ENCODE measurements around the gene ETV2. TPM values are rescaled to one million over a fixed set of nuclear protein-coding genes. Genes with fewer than 3 reads are reported as not detected.

The ETV2 gene
- total RNA-seq, 2 donors from 2014 or later: 1.2 to 1.3 TPM

DNA sequence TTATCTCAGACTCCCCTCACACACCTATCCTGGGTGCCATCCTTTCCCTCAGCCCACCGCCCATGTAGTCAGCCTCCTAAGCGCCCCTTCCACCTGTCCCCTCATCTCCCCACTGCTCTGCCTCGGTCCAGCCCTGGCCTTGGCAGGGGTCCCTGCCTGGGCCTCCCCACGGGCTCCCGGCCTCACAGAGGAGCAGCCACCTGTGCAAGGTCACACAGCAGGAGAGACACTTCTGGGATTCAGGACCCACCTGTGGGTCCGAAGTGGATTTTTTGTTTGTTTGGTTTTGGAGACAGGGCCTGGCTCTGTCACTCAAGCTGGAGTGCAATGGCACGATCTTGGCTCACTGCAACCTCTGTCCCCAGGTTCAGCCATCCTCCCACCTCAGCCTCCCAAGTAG lies 24.1 kb downstream of the ETV2 start:
- no peak for DNase-seq
- Mint-ChIP-seq H3K36me3 (ENCODE audit: low read depth) (peaks cover 42% of the 10 kb centered on the region), H3K27me3 (ENCODE audit: insufficient read depth) (peaks cover 21% of the 10 kb centered on the region), H3K4me1 (no peaks in the 10 kb centered on the region), H3K9me3 (no peaks in the 10 kb centered on the region), H3K4me3 (no peak overlapping the region), H3K27ac (no peak overlapping the region)
- Histone ChIP-seq H3K27ac (ENCODE audit: low read depth, low read length) (no peak overlapping the region), H3K4me3 (ENCODE audit: low read length) (no peak overlapping the region), H3K9me3 (ENCODE audit: control insufficient read depth, low read length) (no peaks in the 10 kb centered on the region), H3K9ac (ENCODE audit: extremely low read depth, low read length, poor library complexity, severe bottlenecking) (no peak overlapping the region), H3K27me3 (ENCODE audit: control insufficient read depth, insufficient read depth, low read length, poor library complexity, severe bottlenecking) (peaks cover 12% of the 10 kb centered on the region), H3K4me1 (ENCODE audit: control insufficient read depth, insufficient read depth, low read length) (no peaks in the 10 kb centered on the region), H3K36me3 (ENCODE audit: control insufficient read depth, insufficient read depth, low read length) (no peaks in the 10 kb centered on the region)
- TF ChIP-seq, protein P1, sequence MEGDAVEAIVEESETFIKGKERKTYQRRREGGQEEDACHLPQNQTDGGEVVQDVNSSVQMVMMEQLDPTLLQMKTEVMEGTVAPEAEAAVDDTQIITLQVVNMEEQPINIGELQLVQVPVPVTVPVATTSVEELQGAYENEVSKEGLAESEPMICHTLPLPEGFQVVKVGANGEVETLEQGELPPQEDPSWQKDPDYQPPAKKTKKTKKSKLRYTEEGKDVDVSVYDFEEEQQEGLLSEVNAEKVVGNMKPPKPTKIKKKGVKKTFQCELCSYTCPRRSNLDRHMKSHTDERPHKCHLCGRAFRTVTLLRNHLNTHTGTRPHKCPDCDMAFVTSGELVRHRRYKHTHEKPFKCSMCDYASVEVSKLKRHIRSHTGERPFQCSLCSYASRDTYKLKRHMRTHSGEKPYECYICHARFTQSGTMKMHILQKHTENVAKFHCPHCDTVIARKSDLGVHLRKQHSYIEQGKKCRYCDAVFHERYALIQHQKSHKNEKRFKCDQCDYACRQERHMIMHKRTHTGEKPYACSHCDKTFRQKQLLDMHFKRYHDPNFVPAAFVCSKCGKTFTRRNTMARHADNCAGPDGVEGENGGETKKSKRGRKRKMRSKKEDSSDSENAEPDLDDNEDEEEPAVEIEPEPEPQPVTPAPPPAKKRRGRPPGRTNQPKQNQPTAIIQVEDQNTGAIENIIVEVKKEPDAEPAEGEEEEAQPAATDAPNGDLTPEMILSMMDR (conservative IDR thresholded peaks at IDR 0.05): no peak
- WGBS, 2 experiments (ENCODE audit: insufficient coverage in 1 of 2, insufficient read length in 1 of 2): 78 to 87% methylated on average over 4 to 7 of the region's 7 CpGs

DNA sequence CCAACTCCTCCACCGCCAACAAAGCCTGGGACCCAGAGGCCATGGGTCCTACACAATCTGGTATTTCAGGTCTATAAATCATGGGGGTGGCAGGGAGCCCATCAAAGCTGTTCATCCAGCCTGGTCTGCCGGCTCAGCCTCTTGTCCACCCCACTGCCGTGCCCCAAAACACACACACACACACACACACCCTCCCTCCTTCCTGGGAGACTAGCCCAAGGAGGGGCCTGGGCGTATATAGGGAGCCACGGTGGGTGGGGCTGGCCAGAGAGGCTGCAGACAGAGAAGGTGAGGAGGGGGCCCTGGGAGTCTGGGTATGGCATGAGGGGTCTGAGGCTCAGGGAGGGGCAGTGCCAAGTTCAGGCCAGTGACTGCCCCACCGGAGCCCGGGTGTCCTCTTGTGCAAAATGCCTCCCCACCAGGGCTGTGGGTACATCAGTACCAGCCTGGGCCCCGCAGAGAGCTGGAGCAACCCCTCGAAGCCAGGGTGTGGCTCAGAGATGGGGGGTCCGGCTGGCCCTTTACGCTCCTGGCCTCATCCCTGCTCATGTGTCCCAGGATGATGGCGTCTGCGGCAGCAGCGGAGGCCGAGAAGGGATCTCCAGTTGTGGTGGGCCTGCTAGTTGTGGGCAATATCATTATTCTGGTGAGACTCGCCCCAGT lies 24.8 kb downstream of the ETV2 start, which contains the start of gene UPK1A:
TSS of gene UPK1A (plus strand) at position 267 of the 663 bp plus-strand sequence. CDS start at position 563, 296 bp downstream.
- TF ChIP-seq, protein P1 (conservative IDR thresholded peaks at IDR 0.05): no peak
- DNase-seq: no peak
- Mint-ChIP-seq H3K27me3 (ENCODE audit: insufficient read depth) (peaks cover 25% of the 10 kb centered on the region), H3K4me3 (no peak within 1 kb of the TSS), H3K36me3 (ENCODE audit: low read depth) (peaks cover 34% of the 10 kb centered on the region), H3K4me1 (no peaks in the 10 kb centered on the region), H3K27ac (no peak within 1 kb of the TSS), H3K9me3 (no peaks in the 10 kb centered on the region)
- Histone ChIP-seq H3K4me3 (ENCODE audit: low read length) (no peak within 1 kb of the TSS), H3K27ac (ENCODE audit: low read depth, low read length) (no peak within 1 kb of the TSS), H3K9ac (ENCODE audit: extremely low read depth, low read length, poor library complexity, severe bottlenecking) (no peak within 1 kb of the TSS), H3K4me1 (ENCODE audit: control insufficient read depth, insufficient read depth, low read length) (no peaks in the 10 kb centered on the region), H3K27me3 (ENCODE audit: control insufficient read depth, insufficient read depth, low read length, poor library complexity, severe bottlenecking) (peaks cover 12% of the 10 kb centered on the region), H3K9me3 (ENCODE audit: control insufficient read depth, low read length) (no peaks in the 10 kb centered on the region), H3K36me3 (ENCODE audit: control insufficient read depth, insufficient read depth, low read length) (no peaks in the 10 kb centered on the region)
- WGBS, 2 experiments (ENCODE audit: insufficient coverage in 1 of 2, insufficient read length in 1 of 2): 87 to 100% methylated on average over 1 to 16 of the region's 16 CpGs

DNA sequence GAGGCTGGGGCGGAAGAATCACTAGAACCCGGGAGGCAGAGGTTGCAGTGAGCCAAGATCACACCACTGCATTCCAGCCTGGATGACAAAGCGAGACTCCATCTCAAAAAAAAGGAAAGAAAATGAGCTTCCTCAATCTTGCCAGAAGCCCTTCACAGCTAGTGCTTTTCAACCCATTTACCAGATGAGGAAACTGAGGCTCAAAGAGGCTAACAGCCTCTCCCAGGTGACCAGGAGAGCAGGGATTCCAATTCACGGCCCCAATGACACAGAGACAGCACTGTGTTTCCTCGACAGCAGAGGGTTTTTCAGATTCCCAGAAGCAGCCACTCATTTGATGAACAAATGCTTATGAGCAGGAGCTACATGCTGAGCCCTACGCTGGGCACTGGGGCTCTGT lies 28.0 kb downstream of the ETV2 start:
- Mint-ChIP-seq H3K27ac (no peak overlapping the region), H3K27me3 (ENCODE audit: insufficient read depth) (peaks cover 43% of the 10 kb centered on the region), H3K4me1 (peaks cover 2% of the 10 kb centered on the region), H3K9me3 (no peaks in the 10 kb centered on the region), H3K36me3 (ENCODE audit: low read depth) (peaks cover 8% of the 10 kb centered on the region), H3K4me3 (no peak overlapping the region)
- no peak overlapping the region for H3K9ac ChIP-seq (ENCODE audit: extremely low read depth, low read length, poor library complexity, severe bottlenecking)
- WGBS, 2 experiments (ENCODE audit: insufficient coverage in 1 of 2, insufficient read length in 1 of 2): 77 to 83% methylated on average over 2 to 6 of the region's 6 CpGs
- H3K9me3 ChIP-seq (ENCODE audit: control insufficient read depth, low read length): no peaks in the 10 kb centered on the region
- no peaks in the 10 kb centered on the region for H3K36me3 ChIP-seq (ENCODE audit: control insufficient read depth, insufficient read depth, low read length)
- peaks cover 22% of the 10 kb centered on the region for H3K27me3 ChIP-seq (ENCODE audit: control insufficient read depth, insufficient read depth, low read length, poor library complexity, severe bottlenecking)
- no peak for DNase-seq
- no peaks in the 10 kb centered on the region for H3K4me1 ChIP-seq (ENCODE audit: control insufficient read depth, insufficient read depth, low read length)
- TF ChIP-seq, protein P1 (conservative IDR thresholded peaks at IDR 0.05): no peak
- no peak overlapping the region for H3K4me3 ChIP-seq (ENCODE audit: low read length)
- H3K27ac ChIP-seq (ENCODE audit: low read depth, low read length): no peak overlapping the region

Data from endodermal cell (in vitro differentiated cells).